ENCODE measurements around the gene LITAF.
"Not testable (repeated sequence)": the region's sequence is repeated elsewhere in the genome, so short reads cannot be mapped to it uniquely, and the experiment has no call there.

The LITAF gene

DNA sequence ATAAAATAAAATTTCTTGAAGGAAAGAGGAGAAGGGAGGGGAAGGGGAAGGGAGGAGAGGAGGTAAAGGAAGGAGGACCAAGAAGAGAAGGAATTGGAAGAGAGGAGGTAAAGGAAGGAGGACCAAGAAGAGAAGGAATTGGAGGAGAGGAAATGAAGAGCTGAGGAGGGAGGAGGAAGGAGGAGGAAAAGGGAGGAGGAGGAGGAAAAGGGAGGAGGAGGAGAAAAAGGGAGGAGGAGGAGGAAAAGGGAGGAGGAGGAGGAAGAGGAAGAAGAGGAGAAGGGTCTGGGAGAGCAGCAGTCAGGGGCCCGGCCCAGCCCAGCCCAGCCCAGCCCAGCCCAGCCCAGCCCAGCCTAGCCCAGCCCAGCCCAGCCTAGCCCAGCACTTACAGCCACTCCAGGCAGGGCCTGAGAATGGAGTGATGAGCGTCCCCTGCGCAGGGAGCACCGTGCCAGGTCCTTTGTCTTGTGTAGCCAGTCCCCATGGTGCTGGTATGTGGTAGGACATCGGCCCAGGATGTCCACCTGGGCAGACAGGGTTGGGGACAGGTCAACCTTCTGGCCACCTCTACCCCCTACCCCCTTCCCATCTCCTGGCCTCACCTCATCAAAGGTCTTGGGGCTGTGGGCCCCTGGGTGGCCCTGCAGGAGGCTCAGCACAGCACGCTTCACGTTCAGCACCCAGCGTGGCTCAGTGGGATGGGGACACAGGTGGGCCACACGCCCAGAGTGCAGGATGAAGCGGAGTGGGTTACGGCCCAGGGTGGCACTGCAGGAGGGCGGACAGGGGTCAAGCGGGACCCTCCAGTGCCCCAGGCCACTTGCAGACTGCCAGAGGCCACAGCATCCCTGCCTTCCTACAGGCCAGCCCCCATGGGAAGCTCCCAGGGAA, 70.9 kb downstream of the LITAF start:
- DNase-seq = no peak

- no peak for DNase-seq
Observed at GRCh38 chr16:11514283-11514682, 72.4 kb downstream of the LITAF start.

DNA sequence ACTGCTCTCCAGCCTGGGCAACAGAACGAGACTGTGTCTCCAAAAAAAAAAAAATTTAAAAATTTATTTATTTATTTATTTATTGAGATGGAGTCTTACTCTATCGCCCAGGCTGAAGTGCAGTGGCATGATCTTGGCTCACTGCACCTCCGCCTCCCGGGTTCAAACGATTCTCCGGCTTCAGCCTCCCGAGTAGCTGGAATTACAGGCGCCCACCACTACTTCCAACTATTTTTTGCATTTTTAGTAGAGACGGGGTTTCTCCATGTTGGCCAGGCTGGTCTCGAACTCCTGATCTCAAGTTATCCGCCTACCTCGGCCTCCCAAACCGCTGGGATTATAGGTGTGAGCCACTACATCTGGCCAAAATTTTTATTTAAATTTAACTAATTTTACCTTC, 73.4 kb downstream of the LITAF start:
- DNase-seq = not testable (repeated sequence)

DNA sequence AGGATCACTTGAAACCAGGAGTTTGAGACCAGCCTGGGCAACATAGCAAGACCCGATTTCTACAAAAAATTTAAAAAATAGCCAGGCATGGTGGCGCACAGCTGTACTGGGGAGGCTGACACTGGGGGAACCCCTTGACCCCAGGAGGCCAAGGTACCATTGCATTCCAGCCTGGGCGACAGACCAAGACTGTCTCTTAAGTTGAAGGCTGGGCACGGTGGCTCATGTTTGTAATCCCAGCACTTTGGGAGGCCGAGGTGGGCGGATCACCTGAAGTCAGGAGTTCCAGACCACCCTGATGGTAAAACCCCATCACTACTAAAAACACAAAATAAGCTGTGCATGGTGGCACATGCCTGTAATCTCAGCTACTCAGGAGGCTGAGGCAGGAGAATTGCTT, 74.9 kb downstream of the LITAF start:
- DNase-seq = no peak

DNA sequence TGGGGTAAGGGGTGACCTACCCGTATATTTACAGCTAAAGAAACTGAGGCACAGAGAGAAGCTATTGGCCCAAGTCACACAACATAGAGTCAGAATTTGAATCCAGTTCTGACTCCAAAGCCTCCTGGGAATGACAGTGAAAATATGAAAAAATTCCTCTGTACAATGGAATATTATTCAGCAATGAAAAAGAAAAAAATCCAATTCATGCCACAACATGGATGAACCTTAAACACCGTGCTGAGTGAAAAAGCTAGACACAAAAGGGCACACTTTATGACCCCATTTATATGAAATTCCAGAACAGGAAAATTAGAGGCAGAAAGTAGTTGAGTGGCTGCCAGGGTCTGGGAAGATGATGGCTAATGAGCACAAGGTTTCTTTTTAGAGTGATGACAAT, 75.4 kb downstream of the LITAF start:
- DNase-seq = no peak

DNA sequence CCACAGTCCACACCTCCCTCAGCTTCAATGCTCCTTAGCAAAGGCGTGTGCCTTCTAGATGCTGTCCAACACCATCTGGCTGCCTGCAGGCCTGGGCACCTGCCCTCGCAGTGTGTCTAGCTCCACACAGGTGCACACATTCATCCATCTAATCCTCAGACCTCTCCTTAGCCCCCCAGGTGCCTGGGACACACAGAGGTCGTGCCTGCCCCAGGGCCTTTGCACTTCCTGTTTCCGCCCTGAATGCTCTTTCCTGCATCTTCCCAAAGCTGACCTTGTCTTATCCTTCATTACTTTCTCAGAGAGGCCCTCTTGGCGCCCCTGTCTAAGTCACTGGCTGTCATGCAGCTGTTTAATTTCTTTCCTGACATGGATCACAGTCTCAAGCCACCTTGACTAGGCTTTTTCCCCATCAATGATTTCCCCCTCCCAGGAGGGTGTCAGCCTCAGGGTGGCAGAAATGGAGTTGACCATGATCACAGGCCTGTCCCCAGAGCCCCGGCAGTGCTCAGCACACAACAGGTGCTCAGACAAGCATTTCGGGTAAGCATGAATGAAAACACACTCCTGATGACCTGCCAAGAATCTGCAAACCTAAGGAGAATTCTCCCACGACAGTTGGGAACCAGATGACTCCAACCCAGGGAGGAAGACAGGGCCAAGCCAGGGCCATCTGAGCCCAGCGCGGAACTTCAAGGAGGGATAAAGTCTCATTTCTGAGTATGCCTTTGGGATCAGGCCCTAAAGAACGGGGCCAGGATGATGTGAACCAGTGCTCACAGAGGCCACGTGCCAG, 76.3 kb downstream of the LITAF start:
- no peak for DNase-seq

DNA sequence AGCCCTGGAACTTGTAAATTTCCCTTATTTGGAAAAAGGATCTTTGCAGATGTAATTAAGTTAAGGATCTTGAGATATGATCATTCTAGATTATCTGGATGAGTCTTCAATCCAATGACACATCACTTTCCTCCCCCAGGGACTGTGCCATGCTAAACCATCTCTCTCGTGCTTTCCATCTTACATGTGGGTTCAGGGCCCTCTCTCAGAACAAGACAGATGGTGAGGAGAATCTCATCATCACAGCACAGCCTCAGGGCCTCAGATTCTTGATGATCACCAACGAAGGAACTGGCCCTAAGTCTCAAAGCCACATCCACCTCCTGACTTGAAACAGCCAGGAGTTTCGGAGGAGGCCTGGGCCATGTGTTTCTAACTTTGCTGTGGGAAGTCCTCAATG, 78.7 kb downstream of the LITAF start:
- no peak for DNase-seq

DNA sequence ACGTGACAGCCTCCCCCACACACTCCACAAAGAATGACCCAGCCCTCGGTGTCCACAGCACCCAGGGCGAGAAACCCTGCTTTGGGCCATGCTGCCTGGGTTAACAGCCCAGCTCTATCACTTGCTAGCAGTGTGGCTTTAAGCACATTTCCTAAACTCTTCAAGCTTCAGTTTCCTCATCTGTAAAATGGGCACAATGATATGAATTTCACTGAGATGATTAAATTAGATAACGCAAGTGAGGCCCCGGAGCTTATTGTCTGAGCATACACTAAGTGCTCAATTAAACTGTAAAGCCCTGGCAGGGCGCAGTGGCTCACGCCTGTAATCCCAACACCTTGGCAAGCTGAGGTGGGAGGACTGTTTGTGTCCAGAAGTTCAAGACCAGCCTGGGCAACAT, 79.4 kb downstream of the LITAF start:
- no peak for DNase-seq

DNA sequence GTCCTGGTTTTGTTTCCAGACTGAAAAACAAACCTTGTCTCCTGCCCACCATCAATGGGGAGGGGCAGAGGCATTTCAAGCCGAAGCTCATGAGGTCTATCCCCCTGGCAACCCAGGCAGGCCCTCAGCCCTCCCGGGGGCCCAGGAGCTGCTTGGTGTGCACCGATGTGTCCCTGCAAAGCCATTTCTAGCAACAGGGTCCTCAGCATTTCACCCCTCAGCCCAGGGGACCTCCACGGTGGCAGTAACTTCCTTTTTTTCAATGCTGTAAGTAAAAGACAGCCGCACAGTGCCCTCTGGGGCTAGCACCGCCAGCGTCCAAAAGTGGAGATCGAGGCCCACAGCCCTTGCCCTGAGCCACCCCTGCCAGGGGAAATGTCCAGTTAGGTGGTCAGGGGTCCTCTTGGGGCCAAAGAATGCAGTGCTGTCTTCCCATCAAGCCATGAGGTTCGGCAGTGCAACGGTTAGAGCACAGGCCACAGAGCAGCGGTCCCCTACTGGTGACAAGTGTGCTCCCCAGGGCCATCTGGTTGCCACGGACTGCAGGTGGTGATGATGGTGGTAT, 79.9 kb downstream of the LITAF start:
- no peak for DNase-seq

DNA sequence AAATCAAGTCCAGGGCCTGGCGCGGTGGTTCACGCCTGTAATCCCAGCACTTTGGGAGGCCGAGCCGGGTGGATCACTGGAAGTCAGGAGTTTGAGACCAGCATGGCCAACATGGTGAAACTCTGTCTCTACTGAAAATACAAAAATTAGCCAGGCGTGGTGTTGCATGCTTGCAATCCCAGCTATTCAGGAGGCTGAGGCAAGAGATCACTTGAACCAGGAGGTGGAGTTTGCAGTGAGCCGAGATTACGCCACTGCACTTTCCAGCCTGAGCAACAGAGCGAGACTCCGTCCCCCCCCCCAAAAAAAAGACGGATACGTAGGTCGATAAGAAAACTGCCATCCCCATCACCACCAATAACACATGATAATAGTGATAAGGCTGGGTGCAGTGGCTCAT, 82.5 kb downstream of the LITAF start:
- DNase-seq = not testable (repeated sequence)

DNA sequence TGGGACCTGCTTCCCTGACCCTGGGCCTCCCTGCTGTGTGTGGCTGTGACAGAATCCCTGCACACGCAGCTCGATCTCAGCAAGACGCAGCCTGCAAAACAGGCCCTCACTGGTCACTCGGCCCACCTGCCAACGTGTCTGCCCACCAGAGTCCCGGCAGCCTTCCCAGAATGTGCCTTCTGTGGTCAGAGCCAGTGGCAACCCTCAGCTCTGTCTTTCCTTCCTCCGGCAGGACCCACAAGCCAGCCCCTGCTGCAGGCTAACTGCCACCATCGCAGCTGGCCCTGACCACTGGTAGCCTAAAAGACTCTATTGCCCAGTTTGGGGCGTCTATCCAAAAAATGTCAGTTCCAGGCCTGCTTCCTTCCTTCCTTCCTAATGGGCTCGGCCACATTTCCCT, 83.2 kb downstream of the LITAF start:
- DNase-seq = no peak

- no peak for DNase-seq
Observed at GRCh38 chr16:11502239-11502638, 84.5 kb downstream of the LITAF start.

- no peak for DNase-seq
Observed at GRCh38 chr16:11501632-11502031, 85.1 kb downstream of the LITAF start.

DNA sequence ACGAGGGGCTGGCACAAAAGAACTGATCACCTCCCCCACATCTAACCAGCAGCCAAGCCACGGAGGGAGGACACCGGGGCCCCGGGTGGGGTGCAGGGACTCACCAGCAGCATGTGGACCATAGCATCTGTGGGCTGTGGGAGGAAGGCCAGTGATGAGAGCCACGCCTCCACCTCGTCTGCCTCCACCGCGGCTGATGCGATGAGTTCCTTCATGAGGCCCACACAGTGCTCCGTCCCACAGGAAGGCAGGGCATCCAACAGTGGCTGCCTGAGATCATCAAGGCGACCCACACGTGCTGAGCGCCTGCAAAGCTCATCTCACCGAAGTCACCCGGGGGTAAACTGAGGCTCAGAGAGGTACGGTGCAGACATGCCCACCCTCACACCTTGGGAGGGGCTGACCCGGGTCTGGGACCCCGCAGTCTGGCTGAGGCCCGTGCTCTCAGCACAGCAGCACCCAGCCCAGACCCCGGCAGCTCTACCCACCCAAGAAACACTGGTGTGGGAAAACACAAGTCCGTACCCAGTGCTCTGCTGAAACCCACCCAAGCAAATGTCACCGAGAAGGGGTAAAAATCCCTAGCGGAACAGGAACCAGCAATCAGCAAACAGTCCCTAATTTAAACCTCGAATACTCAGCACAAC, 85.9 kb downstream of the LITAF start:
- DNase-seq = no peak

GRCh38 chr16:11499295-11500089, 87.2 kb downstream of the LITAF start:
- no peak for DNase-seq

GRCh38 chr16:11498683-11499082, 88.0 kb downstream of the LITAF start:
- no peak for DNase-seq

DNA sequence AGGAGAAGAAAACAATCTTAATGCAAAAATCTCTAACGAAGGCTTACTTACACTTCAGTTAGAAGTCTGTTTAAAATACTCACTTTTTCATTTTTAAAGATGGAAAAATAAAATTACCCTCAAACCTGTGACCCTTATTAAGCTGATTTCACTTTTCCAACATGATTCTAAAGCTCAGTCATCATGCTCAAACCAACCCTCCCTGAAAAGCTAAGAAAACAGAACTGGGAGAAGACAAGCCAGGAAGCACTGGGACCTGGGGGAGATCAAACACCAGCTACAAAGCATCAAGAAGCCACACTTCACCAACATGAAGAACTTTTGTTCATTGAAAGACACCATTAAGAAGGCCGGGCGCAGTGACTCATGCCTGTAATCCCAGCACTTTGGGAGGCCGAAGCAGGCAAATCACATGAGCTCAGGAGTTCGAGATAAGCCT, 88.8 kb downstream of the LITAF start:
- no peak for DNase-seq
